Hepatocyte (in vitro differentiated cells): ENCODE measurements around the gene KDM4B. TPM values are rescaled to one million over a fixed set of nuclear protein-coding genes. Genes with fewer than 3 reads are reported as not detected.
"Not testable (repeated sequence)": the region's sequence is repeated elsewhere in the genome, so short reads cannot be mapped to it uniquely, and the experiment has no call there.

ENCODE experiments used
- DNase-seq: peaks from one replicate; pipeline ENCODE4 v3.0.0-alpha.2; 2016; ENCODE audit warnings: low spot score
- H2AFZ ChIP-seq: fragments of 200-600 bp; sonication (generic); 2 replicates; pipeline ENCODE4 v1.6.0; 2016; ENCODE audit warnings: antibody characterized with exemption, mild to moderate bottlenecking
- H3K27ac ChIP-seq: fragments of 200-600 bp; sonication (generic); 2 replicates; pipeline ENCODE4 v1.5.1; 2016; ENCODE audit warnings: mild to moderate bottlenecking
- H3K27me3 ChIP-seq: fragments of 200-600 bp; sonication (generic); 2 replicates; pipeline ENCODE4 v1.6.1; 2016
- H3K36me3 ChIP-seq: fragments of 200-600 bp; sonication (generic); replicated peaks from 2 replicates; pipeline ENCODE4 v1.5.1; 2016; ENCODE audit warnings: low read depth; ENCODE audit not compliant: insufficient read depth
- H3K4me1 ChIP-seq: fragments of 200-600 bp; sonication (generic); 2 replicates; pipeline ENCODE4 v1.5.1; 2016; ENCODE audit warnings: mild to moderate bottlenecking, moderate library complexity; ENCODE audit not compliant: insufficient read depth
- H3K4me2 ChIP-seq: fragments of 200-600 bp; sonication (generic); 2 replicates; pipeline ENCODE4 v1.6.0; 2016
- H3K4me3 ChIP-seq: fragments of 200-600 bp; sonication (generic); 2 replicates; pipeline ENCODE4 v1.5.1; 2016; ENCODE audit warnings: mild to moderate bottlenecking
- H3K79me2 ChIP-seq: fragments of 200-600 bp; sonication (generic); 2 replicates; pipeline ENCODE4 v1.6.0; 2017; ENCODE audit warnings: mild to moderate bottlenecking
- H3K9me2 ChIP-seq: fragments of 200-600 bp; sonication (generic); replicated peaks from 2 replicates; pipeline ENCODE4 v1.6.0; 2017; ENCODE audit warnings: mild to moderate bottlenecking; ENCODE audit not compliant: insufficient read depth
- H3K9me3 ChIP-seq: fragments of 200-600 bp; sonication (generic); 2 replicates; pipeline ENCODE4 v1.5.1; 2016; ENCODE audit warnings: low read depth, mild to moderate bottlenecking
- H4K20me1 ChIP-seq: fragments of 200-600 bp; sonication (generic); 2 replicates; pipeline ENCODE4 v1.6.0; 2016; ENCODE audit warnings: mild to moderate bottlenecking; ENCODE audit not compliant: insufficient read depth, poor library complexity, severe bottlenecking
- CTCF ChIP-seq: fragments of 200-600 bp; sonication (generic); IDR thresholded peaks from 2 replicates; pipeline ENCODE4 v1.5.1; 2016; ENCODE audit warnings: antibody characterized with exemption, mild to moderate bottlenecking; ENCODE audit not compliant: poor library complexity
- EZH2 ChIP-seq: fragments of 200-600 bp; sonication (generic); IDR thresholded peaks from 2 replicates; pipeline ENCODE4 v1.6.1; 2016; ENCODE audit warnings: antibody characterized with exemption, mild to moderate bottlenecking, borderline replicate concordance
- EZH2phosphoT487 ChIP-seq: fragments of 200-600 bp; sonication (generic); IDR thresholded peaks from one replicate; pipeline ENCODE4 v1.6.1; 2018; ENCODE audit warnings: antibody characterized with exemption, mild to moderate bottlenecking, low read depth, moderate library complexity; ENCODE audit not compliant: unreplicated experiment, severe bottlenecking
- WGBS: methylation state at CpG from one replicate; pipeline ENCODE4 v1.1.6; 2016; ENCODE audit warnings: low lambda C conversion rate; ENCODE audit errors: missing lambda C conversion rate; 5-methylcytosine and 5-hydroxymethylcytosine counted together
- polyA plus RNA-seq: library from polyadenylated mRNA; unstranded; fragments of >200 nt; fragmentation: Nextera tagmentation; extraction: Ambion mirVana; gene quantifications from 2 replicates; pipeline ENCODE4 v1.2.1, GENCODE V29; 2016
- total RNA-seq: library from RNA; depleted of rRNA; stranded (reverse); fragments of >200 nt; gene quantifications from 2 replicates; pipeline ENCODE4 v1.2.3, GENCODE V29; 2014

Gene KDM4B
- total and polyA plus RNA-seq, 2 experiments from 2014 or later: 22.2 to 29.6 TPM

DNA sequence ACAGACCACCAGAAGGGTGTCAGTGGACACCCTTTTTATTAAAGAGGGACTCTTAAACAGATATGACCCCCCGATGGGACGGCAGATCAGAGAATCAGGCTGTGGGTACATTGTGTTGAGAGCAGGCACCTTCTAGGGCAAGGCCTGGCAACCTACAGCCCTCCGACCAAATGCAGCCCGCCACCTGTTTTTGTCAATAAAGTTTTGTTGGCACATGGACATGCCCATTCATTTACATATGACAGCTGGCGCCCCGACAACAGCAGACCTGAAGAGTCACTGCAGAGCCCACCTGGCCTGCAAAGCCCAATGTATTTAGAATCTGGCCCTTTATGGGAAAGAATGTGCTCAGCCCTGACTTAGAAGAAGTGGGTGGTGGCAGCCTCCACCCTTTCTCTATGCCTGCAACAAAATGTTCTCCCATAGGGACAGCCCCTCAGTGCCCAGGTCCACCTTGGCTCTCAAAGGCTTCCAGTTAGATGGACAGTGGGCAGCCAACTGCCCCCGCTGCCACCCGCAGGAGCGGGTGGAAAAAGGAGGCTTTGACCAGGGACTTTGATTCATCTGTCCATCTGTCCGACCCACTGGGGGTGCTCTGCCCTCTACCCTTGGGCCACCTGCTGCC lies 186.8 kb downstream of the KDM4B start:
- H3K27ac ChIP-seq: no peak overlapping the region
- no peaks in the 10 kb centered on the region for H3K79me2 ChIP-seq
- H3K9me2 ChIP-seq: no peaks in the 10 kb centered on the region
- no peaks in the 10 kb centered on the region for H3K9me3 ChIP-seq
- no peaks in the 10 kb centered on the region for H3K27me3 ChIP-seq
- no peaks in the 10 kb centered on the region for H3K36me3 ChIP-seq
- TF ChIP-seq EZH2phosphoT487 (no peak), EZH2 (no peak), CTCF (no peak)
- H3K4me2 ChIP-seq: no peak overlapping the region
- H2AFZ ChIP-seq: no peak overlapping the region
- H3K4me1 ChIP-seq: no peaks in the 10 kb centered on the region
- 93% methylated on average over 10 of the region's 10 CpGs for WGBS
- H3K4me3 ChIP-seq: no peak overlapping the region
- DNase-seq: no peak
- H4K20me1 ChIP-seq: no peaks in the 10 kb centered on the region

DNA sequence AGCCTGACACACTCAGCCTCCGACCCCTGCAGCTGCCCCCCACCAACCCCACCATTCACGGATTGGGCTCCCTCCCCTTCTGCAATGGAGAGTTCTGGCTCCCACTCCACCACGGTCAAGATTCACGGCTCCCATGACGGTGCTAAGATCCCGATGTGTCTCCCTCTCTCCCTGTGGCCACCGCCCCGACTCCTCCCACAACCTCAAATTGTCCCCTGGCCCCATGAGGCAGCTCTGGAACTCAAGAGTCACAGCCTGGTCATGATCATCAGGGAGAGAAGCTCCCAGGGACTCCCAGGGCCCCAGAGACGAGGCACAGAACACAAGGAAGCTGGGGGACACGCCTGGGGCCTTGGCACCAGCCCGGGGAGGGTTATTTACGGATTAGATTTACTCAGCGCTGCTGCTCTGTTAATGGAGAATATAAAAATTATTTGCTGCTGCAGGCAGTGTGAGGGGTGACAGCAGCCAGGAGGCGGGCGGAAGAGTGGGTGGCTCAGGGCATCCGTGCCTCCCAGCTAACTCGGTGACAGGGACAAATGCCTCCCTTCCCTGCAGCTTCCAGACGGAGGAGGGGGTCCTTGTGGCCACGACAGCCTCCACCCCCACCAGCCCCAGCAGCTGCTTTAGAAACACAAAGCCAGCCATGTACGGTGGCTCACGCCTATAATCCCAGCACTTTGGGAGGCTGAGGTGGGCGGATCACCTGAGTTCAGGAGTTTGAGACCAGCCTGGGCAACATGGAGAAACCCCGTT lies 187.5 kb downstream of the KDM4B start:
- no peaks in the 10 kb centered on the region for H3K36me3 ChIP-seq
- H4K20me1 ChIP-seq: no peaks in the 10 kb centered on the region
- H3K9me2 ChIP-seq: no peaks in the 10 kb centered on the region
- WGBS: 67% methylated on average over 23 of the region's 23 CpGs
- H3K4me2 ChIP-seq: no peak overlapping the region
- H3K27ac ChIP-seq: no peak overlapping the region
- H3K27me3 ChIP-seq: no peaks in the 10 kb centered on the region
- no peaks in the 10 kb centered on the region for H3K9me3 ChIP-seq
- no peak overlapping the region for H3K4me3 ChIP-seq
- no peaks in the 10 kb centered on the region for H3K4me1 ChIP-seq
- H2AFZ ChIP-seq: no peak overlapping the region
- no peaks in the 10 kb centered on the region for H3K79me2 ChIP-seq
- TF ChIP-seq CTCF (no peak), EZH2phosphoT487 (no peak), EZH2 (no peak)
- no peak for DNase-seq

GRCh38 chr19:5157186-5157585 lies 188.3 kb downstream of the KDM4B start:
- no peak overlapping the region for H2AFZ ChIP-seq
- WGBS: 95% methylated on average over 4 of the region's 4 CpGs
- no peaks in the 10 kb centered on the region for H3K27me3 ChIP-seq
- H4K20me1 ChIP-seq: no peaks in the 10 kb centered on the region
- H3K27ac ChIP-seq: no peak overlapping the region
- H3K36me3 ChIP-seq: no peaks in the 10 kb centered on the region
- H3K9me3 ChIP-seq: no peaks in the 10 kb centered on the region
- no peaks in the 10 kb centered on the region for H3K4me1 ChIP-seq
- H3K9me2 ChIP-seq: no peaks in the 10 kb centered on the region
- DNase-seq: no peak
- no peak overlapping the region for H3K4me2 ChIP-seq
- no peaks in the 10 kb centered on the region for H3K79me2 ChIP-seq
- H3K4me3 ChIP-seq: no peak overlapping the region
- TF ChIP-seq EZH2: no peak
- TF ChIP-seq EZH2phosphoT487: no peak
- TF ChIP-seq CTCF: no peak

DNA sequence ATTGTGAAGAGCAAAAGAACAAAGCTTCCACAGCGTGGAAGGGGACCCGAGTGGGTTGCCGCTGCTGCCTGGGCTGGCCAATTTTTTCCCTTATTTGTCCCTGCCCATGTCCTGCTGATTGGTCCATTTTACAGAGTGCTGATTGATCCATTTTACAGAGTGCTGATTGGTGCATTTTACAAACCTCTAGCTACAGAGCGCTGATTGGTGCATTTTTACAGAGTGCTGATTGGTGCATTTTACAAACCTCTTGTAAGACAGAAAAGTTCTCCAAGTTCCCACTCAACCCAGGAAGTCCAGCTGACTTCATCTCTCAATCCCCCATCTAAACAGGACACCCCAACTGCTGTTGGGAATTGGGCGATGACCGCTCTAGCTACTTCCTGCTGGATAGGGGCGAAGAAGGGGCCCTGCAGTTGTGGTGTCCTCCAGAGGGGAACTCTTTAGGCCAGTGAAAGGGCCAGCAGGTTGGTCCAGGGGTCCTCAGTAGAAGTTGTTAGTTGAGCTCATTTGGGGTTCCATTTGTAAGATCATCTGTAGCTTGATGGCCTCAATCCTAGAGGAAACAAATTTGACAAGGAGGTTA lies 189.7 kb downstream of the KDM4B start:
- H3K79me2 ChIP-seq, DNase-seq, H4K20me1 ChIP-seq, H3K4me1 ChIP-seq, H2AFZ ChIP-seq, H3K4me2 ChIP-seq, H3K27me3 ChIP-seq, H3K9me3 ChIP-seq, H3K27ac ChIP-seq, H3K36me3 ChIP-seq, H3K4me3 ChIP-seq, H3K9me2 ChIP-seq: not testable (repeated sequence)
- 89% methylated on average over 7 of the region's 7 CpGs for WGBS

DNA sequence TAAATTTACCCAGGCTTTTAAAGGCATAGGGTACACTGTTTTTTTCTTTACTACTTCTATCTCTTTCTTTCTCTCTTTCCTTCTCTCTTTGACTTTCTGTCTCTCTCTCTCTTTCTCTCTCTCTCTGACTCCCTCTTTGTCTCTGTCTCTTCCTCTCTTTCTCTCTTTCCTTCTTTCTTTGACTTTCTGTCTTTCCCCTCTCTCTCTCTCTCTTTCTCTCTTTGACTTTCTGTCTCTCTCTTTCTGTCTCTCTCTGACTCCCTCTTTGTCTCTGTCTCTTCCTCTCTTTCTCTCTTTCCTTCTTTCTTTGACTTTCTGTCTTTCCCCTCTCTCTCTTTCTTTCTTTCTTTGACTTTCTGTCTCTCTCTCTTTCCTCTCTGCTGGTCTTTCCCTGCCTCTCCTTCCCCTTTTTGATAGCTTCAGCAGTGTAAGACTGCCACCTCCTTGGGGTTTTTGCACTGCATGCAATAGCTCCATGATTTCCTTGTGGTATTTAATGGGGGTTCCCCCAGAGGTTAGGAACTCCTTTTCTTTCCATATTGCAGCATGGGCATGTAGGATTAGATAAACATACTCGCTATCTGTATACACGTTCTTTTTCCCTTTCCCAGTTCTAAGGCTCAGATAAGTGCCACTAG lies 191.4 kb downstream of the KDM4B start:
- not testable (repeated sequence) for H3K27me3 ChIP-seq, H3K27ac ChIP-seq, H3K9me2 ChIP-seq, DNase-seq, H3K9me3 ChIP-seq, H3K4me2 ChIP-seq, H4K20me1 ChIP-seq, H2AFZ ChIP-seq, H3K79me2 ChIP-seq, H3K4me3 ChIP-seq, H3K4me1 ChIP-seq, H3K36me3 ChIP-seq
- 77% methylated on average over 2 of the region's 2 CpGs for WGBS
